ENCODE results near the gene A1CF. TPM values are rescaled to one million over a fixed set of nuclear protein-coding genes. Genes with fewer than 3 reads are reported as not detected.

The A1CF gene
- total and polyA plus RNA-seq, 3 donors from 2014 or later: 0.12 TPM; not detected in 2

DNA sequence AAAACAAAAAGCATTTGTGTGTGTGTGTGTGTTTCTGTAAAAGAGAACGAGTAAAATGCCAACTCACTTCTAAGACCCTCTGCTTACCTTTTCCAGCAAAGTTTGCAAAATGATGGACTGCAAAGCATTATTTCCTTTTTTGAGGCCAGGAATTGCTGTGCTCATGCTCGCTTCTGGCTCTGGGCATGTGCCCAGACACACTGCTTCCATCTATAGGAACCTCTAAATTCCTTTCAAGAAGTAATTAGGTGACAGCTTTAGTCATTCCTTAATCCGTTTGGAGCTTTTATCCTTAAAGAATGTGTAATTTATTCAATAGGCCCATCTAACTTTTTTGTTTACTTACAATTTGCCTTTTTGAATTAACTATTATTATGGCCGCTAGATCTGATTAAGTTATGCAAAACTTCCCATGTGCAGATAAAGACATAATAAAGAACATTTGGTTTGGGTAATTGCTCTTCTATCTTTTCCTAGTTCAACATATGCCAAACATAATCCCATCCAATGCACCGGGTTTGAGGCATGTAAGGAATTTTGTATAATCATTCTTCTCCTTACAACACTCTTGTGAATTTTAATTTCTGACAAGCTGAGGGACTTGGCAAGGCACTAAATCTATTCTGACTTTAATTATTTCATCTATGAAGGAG, 34.7 kb downstream of the A1CF start:
- Histone ChIP-seq H3K27ac (no peak overlapping the region), H3K36me3 (ENCODE audit: low read depth, missing control alignments) (no peaks in the 10 kb centered on the region), H3K4me1 (no peaks in the 10 kb centered on the region), H3K27me3 (no peaks in the 10 kb centered on the region), H3K9me3 (no peaks in the 10 kb centered on the region), H3K4me3 (no peak overlapping the region)
- intact Hi-C loops (cut with DNase I; ENCODE audit: low total_unique reads): no loop called here
- no peak for TF ChIP-seq POLR2A (IDR thresholded peaks at IDR 0.05)
- no peak for TF ChIP-seq CTCF (IDR thresholded peaks at IDR 0.05)
- WGBS, 2 donors: 51 to 54% methylated on average over 5 of the region's 5 CpGs
- DNase-seq: no peak

DNA sequence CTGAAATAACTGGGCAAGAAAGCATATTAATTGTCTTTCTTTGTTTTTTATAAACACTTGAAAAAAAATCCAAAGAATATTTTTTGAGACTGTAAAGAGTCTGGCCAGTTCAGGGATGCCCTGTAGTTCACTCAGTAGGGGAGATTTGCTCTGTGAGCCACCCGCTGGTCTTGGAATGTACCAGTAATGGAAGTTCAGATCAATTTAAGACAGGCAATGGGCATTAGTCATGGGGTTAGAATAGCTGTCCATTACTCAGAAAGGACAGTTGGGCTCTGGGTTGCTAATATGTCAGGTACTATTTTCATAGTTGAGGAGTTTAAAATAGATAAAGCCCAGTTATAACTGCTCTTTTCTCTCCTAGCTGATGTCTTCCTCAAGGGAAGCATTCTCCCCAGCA, 38.7 kb downstream of the A1CF start:
- intact Hi-C loops (cut with DNase I; ENCODE audit: low total_unique reads): no loop called here
- WGBS, 2 donors: 76 to 88% methylated on average over 1 of the region's 1 CpG
- TF ChIP-seq POLR2A (IDR thresholded peaks at IDR 0.05) (no peak), CTCF (IDR thresholded peaks at IDR 0.05) (no peak)
- no peaks in the 10 kb centered on the region for H3K36me3 ChIP-seq (ENCODE audit: low read depth, missing control alignments)
- no peaks in the 10 kb centered on the region for H3K9me3 ChIP-seq
- H3K4me3 ChIP-seq: no peak overlapping the region
- no peaks in the 10 kb centered on the region for H3K4me1 ChIP-seq
- DNase-seq: no peak
- no peaks in the 10 kb centered on the region for H3K27me3 ChIP-seq
- no peak overlapping the region for H3K27ac ChIP-seq

- Histone ChIP-seq H3K27me3 (no peaks in the 10 kb centered on the region), H3K9me3 (no peaks in the 10 kb centered on the region), H3K4me3 (no peak overlapping the region), H3K27ac (no peak overlapping the region), H3K4me1 (no peaks in the 10 kb centered on the region), H3K36me3 (ENCODE audit: low read depth, missing control alignments) (no peaks in the 10 kb centered on the region)
- intact Hi-C loops (cut with DNase I; ENCODE audit: low total_unique reads): no loop called here
- DNase-seq: no peak
- TF ChIP-seq CTCF (IDR thresholded peaks at IDR 0.05) (no peak), POLR2A (IDR thresholded peaks at IDR 0.05) (no peak)
- 75 to 87% methylated on average over 1 of the region's 1 CpG for WGBS, 2 donors
Measured at GRCh38 chr10:50837095-50837494, 48.3 kb downstream of the A1CF start.

DNA sequence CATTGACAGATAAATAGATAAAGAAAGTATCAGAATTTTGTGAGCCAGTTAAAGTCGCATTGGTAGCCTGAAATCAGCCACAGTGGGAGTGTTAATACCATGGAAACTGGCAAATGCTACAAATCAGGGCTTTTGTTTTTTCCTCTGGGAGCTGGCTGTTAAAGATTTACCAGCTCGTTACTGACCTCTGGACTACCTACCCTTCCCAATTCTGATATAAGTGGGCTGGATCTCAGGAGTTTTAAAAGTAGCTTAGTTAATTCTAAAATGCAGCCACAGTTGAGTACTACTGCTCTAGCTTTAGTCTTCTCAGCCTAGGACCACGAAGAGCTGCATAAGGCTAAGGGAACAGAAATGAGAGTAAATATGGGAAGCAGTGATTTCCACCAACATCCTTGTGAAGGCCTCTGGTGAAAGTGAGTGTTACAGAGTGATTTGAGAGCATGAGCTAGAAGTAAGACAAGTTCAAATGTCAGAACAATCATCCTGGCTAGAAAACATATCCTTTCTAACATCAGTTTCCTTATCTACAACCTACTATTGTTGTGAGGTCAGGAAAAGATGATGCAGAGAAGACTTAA, 53.2 kb downstream of the A1CF start:
- no peaks in the 10 kb centered on the region for H3K4me1 ChIP-seq
- no peak for DNase-seq
- H3K27ac ChIP-seq: no peak overlapping the region
- intact Hi-C loops (cut with DNase I; ENCODE audit: low total_unique reads): no loop called here
- WGBS, 2 donors: 69 to 79% methylated on average over 3 of the region's 3 CpGs
- H3K27me3 ChIP-seq: no peaks in the 10 kb centered on the region
- no peak for TF ChIP-seq CTCF (IDR thresholded peaks at IDR 0.05)
- no peak for TF ChIP-seq POLR2A (IDR thresholded peaks at IDR 0.05)
- no peaks in the 10 kb centered on the region for H3K9me3 ChIP-seq
- no peak overlapping the region for H3K4me3 ChIP-seq
- no peaks in the 10 kb centered on the region for H3K36me3 ChIP-seq (ENCODE audit: low read depth, missing control alignments)

DNA sequence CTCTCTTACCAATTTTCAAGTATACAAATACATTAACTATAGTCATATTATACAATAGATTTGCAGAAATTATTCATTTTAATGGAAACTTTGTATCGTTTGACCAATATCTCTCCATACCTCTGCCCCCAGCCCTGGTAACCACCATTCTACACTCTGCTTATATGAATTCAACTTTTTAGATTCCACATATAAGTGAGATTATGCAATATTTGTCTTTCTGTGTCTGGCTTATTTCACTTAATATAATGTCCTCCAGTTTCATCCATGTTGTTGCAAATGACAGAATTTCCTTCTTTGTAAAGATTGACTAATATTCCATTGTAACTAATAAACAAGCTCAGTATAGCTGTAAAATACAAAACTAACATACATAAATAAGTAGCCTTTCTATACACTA, 55.4 kb downstream of the A1CF start:
- no peaks in the 10 kb centered on the region for H3K9me3 ChIP-seq
- no peak for DNase-seq
- no peak for TF ChIP-seq POLR2A (IDR thresholded peaks at IDR 0.05)
- TF ChIP-seq CTCF (IDR thresholded peaks at IDR 0.05): no peak
- H3K27ac ChIP-seq: no peak overlapping the region
- H3K4me1 ChIP-seq: no peaks in the 10 kb centered on the region
- H3K27me3 ChIP-seq: no peaks in the 10 kb centered on the region
- intact Hi-C loops (cut with DNase I; ENCODE audit: low total_unique reads): no loop called here
- H3K4me3 ChIP-seq: no peak overlapping the region
- H3K36me3 ChIP-seq (ENCODE audit: low read depth, missing control alignments): no peaks in the 10 kb centered on the region
- 96 to 100% methylated on average over 1 of the region's 1 CpG for WGBS, 2 donors
